ENCODE data around the gene NOL8.

NOL8 gene

GRCh38 chr9:92297611-92298010 is 27.5 kb downstream of the NOL8 start:
- DNase-seq (ENCODE audit: extremely low read depth, insufficient read length), result no peak
- no peak for TF ChIP-seq CTCF (IDR thresholded peaks at IDR 0.05; ENCODE audit: insufficient read depth, low read length, poor library complexity, severe bottlenecking)
- Histone ChIP-seq H3K4me3 (replicated peaks; ENCODE audit: low read depth, low read length) (no peak overlapping the region), H3K27me3 (replicated peaks; ENCODE audit: control insufficient read depth, insufficient read depth, low read length) (no peaks in the 10 kb centered on the region), H3K36me3 (ENCODE audit: control insufficient read depth, insufficient read depth, low read length) (peaks cover 8% of the 10 kb centered on the region)

- H3K27me3 ChIP-seq (replicated peaks; ENCODE audit: control insufficient read depth, insufficient read depth, low read length), result no peaks in the 10 kb centered on the region
- no peak for TF ChIP-seq CTCF (IDR thresholded peaks at IDR 0.05; ENCODE audit: insufficient read depth, low read length, poor library complexity, severe bottlenecking)
- H3K4me3 ChIP-seq (replicated peaks; ENCODE audit: low read depth, low read length), result no peak overlapping the region
- DNase-seq (ENCODE audit: extremely low read depth, insufficient read length), result no peak
- H3K36me3 ChIP-seq (ENCODE audit: control insufficient read depth, insufficient read depth, low read length), result peaks cover 6% of the 10 kb centered on the region
Observed at GRCh38 chr9:92295827-92296258, 29.3 kb downstream of the NOL8 start.

- Histone ChIP-seq H3K36me3 (ENCODE audit: control insufficient read depth, insufficient read depth, low read length) (peaks cover 6% of the 10 kb centered on the region), H3K4me3 (replicated peaks; ENCODE audit: low read depth, low read length) (no peak overlapping the region), H3K27me3 (replicated peaks; ENCODE audit: control insufficient read depth, insufficient read depth, low read length) (no peaks in the 10 kb centered on the region)
- TF ChIP-seq CTCF (IDR thresholded peaks at IDR 0.05; ENCODE audit: insufficient read depth, low read length, poor library complexity, severe bottlenecking), result no peak
- DNase-seq (ENCODE audit: extremely low read depth, insufficient read length), result no peak
Observed at GRCh38 chr9:92295240-92295790, 29.8 kb downstream of the NOL8 start.

GRCh38 chr9:92294297-92294676 is 30.9 kb downstream of the NOL8 start:
- DNase-seq (ENCODE audit: extremely low read depth, insufficient read length), result peak; percentile 31
- TF ChIP-seq CTCF (IDR thresholded peaks at IDR 0.05; ENCODE audit: insufficient read depth, low read length, poor library complexity, severe bottlenecking), result peak; percentile 10
- peak overlapping the region; percentile 74 for H3K4me3 ChIP-seq (replicated peaks; ENCODE audit: low read depth, low read length)
- H3K36me3 ChIP-seq (ENCODE audit: control insufficient read depth, insufficient read depth, low read length), result peaks cover 5% of the 10 kb centered on the region
- H3K27me3 ChIP-seq (replicated peaks; ENCODE audit: control insufficient read depth, insufficient read depth, low read length), result no peaks in the 10 kb centered on the region

- peak within 1 kb of the TSS; percentile 96 for H3K4me3 ChIP-seq (replicated peaks; ENCODE audit: low read depth, low read length)
- peaks cover 3% of the 10 kb centered on the region for H3K36me3 ChIP-seq (ENCODE audit: control insufficient read depth, insufficient read depth, low read length)
- no peaks in the 10 kb centered on the region for H3K27me3 ChIP-seq (replicated peaks; ENCODE audit: control insufficient read depth, insufficient read depth, low read length)
- DNase-seq (ENCODE audit: extremely low read depth, insufficient read length), result peak; percentile 100
- TF ChIP-seq CTCF (IDR thresholded peaks at IDR 0.05; ENCODE audit: insufficient read depth, low read length, poor library complexity, severe bottlenecking), result peak; percentile 38
Observed at GRCh38 chr9:92293452-92294296, 31.5 kb downstream of the NOL8 start, which contains the start of gene IARS1. TSS of gene IARS1 (minus strand) at chr9:92293697. CDS start at chr9:92289419, 4,278 bp downstream.
